Activated CD8-positive, alpha-beta T cell treated with anti-CD3 and anti-CD28 coated beads for 36 hours (primary cell): ENCODE results near the gene CHRDL1. TPM values are rescaled to one million over a fixed set of nuclear protein-coding genes. Genes with fewer than 3 reads are reported as not detected.

Source experiments
- ATAC-seq: fragments of 200-7000 bp; cut with Tn5 transposase; one replicate; pipeline ENCODE4 v1.10.0; 2021; ENCODE audit warnings: mild to moderate bottlenecking, moderate library complexity
- CTCF ChIA-PET: fragments of 350-600 bp; sonication (Branson Sonifier 250); formaldehyde crosslinking; loops from one replicate; lab custom pipeline; 2021; ENCODE audit warnings: antibody characterized with exemption; lab: Charles Lee
- POLR2A ChIA-PET: fragments of 350-600 bp; sonication (Branson Sonifier 250); formaldehyde crosslinking; loops from one replicate; lab custom pipeline; 2021; ENCODE audit warnings: antibody characterized with exemption; lab: Charles Lee
- DNase-seq: peaks from one replicate; pipeline ENCODE4 v3.0.0-alpha.2; 2020
- H3K27ac Mint-ChIP-seq: one replicate; pipeline ENCODE4 v1.8.0; 2021; ENCODE audit warnings: mild to moderate bottlenecking, mixed read lengths
- H3K27me3 Mint-ChIP-seq: one replicate; pipeline ENCODE4 v1.8.0; 2021; ENCODE audit warnings: mixed read lengths
- H3K36me3 Mint-ChIP-seq: one replicate; pipeline ENCODE4 v1.8.0; 2021; ENCODE audit warnings: low read depth, mixed read lengths
- H3K4me1 Mint-ChIP-seq: one replicate; pipeline ENCODE4 v1.8.0; 2021; ENCODE audit warnings: low read depth, mixed read lengths
- H3K4me3 Mint-ChIP-seq: one replicate; pipeline ENCODE4 v1.8.0; 2021; ENCODE audit warnings: mild to moderate bottlenecking, moderate library complexity, mixed read lengths
- H3K9me3 Mint-ChIP-seq: one replicate; pipeline ENCODE4 v1.8.0; 2021; ENCODE audit warnings: mixed read lengths
- CTCF ChIP-seq: fragments of 200-600 bp; IDR thresholded peaks from one replicate; pipeline ENCODE4 v1.8.0; 2022; ENCODE audit warnings: antibody characterized with exemption, mild to moderate bottlenecking
- intact Hi-C: fragments of 100-400 bp; cut with micrococcal nuclease; formaldehyde crosslinking; loops from one replicate; pipeline ENCODE4 v1.10.0; 2022
- total RNA-seq, 2 experiments: library from RNA; stranded (reverse); gene quantifications; one replicate each; pipeline ENCODE4 v1.2.3, GENCODE V29; 2021

CHRDL1 gene
- total RNA-seq, 2 experiments from 2014 or later: not detected

DNA sequence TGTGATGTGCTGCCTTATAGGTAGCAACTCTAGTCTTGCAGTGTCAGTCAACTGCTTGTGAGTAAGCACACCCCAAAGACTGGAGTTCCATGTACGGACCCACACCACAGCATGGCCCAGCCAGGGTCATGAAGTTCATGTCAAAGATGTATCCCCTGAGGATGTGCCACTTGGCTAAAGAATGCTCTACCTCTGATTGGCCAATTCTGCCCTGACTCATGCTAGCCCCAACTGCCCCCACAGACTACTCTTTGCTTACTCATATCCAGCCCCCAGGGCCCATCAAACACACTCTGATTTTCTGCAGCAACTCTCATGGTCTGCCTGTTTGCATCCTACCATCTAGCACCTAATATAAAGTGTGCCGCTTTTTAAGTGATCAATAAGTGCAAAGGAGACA is 62.5 kb downstream of the CHRDL1 start:
- intact Hi-C loops: no loop called here
- H3K4me1 Mint-ChIP-seq: no peaks in the 10 kb centered on the region

GRCh38 chrX:110732266-110732665 is 63.4 kb downstream of the CHRDL1 start:
- ATAC-seq (no peak), DNase-seq (no peak)
- CTCF ChIA-PET: no interaction called here
- Mint-ChIP-seq H3K4me3 (no peak overlapping the region), H3K36me3 (no peaks in the 10 kb centered on the region), H3K27ac (no peak overlapping the region), H3K9me3 (no peaks in the 10 kb centered on the region), H3K27me3 (no peaks in the 10 kb centered on the region), H3K4me1 (no peaks in the 10 kb centered on the region)
- no peak for TF ChIP-seq CTCF
- POLR2A ChIA-PET: no interaction called here
- intact Hi-C loops: no loop called here

More for the DNA sequence above, 62.5 kb downstream of the CHRDL1 start:
- TF ChIP-seq CTCF: no peak
- DNase-seq (no peak), ATAC-seq (no peak)
- no peak overlapping the region for H3K4me3 Mint-ChIP-seq
- ChIA-PET POLR2A (no interaction called here), CTCF (no interaction called here)
- no peak overlapping the region for H3K27ac Mint-ChIP-seq
- no peaks in the 10 kb centered on the region for H3K27me3 Mint-ChIP-seq
- H3K36me3 Mint-ChIP-seq: no peaks in the 10 kb centered on the region
- no peaks in the 10 kb centered on the region for H3K9me3 Mint-ChIP-seq

GRCh38 chrX:110723844-110724243 is 71.8 kb downstream of the CHRDL1 start:
- intact Hi-C loops: no loop called here
- DNase-seq (no peak), ATAC-seq (no peak)
- TF ChIP-seq CTCF: no peak
- Mint-ChIP-seq H3K9me3 (no peaks in the 10 kb centered on the region), H3K36me3 (no peaks in the 10 kb centered on the region), H3K4me3 (no peak overlapping the region), H3K27me3 (no peaks in the 10 kb centered on the region), H3K27ac (no peak overlapping the region), H3K4me1 (no peaks in the 10 kb centered on the region)
- CTCF ChIA-PET: no interaction called here
- POLR2A ChIA-PET: no interaction called here

- intact Hi-C loops: no loop called here
- Mint-ChIP-seq H3K36me3 (no peaks in the 10 kb centered on the region), H3K27me3 (no peaks in the 10 kb centered on the region), H3K9me3 (no peaks in the 10 kb centered on the region), H3K4me1 (no peaks in the 10 kb centered on the region), H3K4me3 (no peak overlapping the region), H3K27ac (no peak overlapping the region)
- no peak for TF ChIP-seq CTCF
- ChIA-PET CTCF (no interaction called here), POLR2A (no interaction called here)
- ATAC-seq: no peak
- no peak for DNase-seq
Measured at GRCh38 chrX:110722135-110722534, 73.5 kb downstream of the CHRDL1 start.

GRCh38 chrX:110713666-110714065 is 82.0 kb downstream of the CHRDL1 start:
- ATAC-seq (no peak), DNase-seq (no peak)
- ChIA-PET POLR2A (no interaction called here), CTCF (no interaction called here)
- H3K36me3 Mint-ChIP-seq: no peaks in the 10 kb centered on the region
- no peaks in the 10 kb centered on the region for H3K4me1 Mint-ChIP-seq
- no peak for TF ChIP-seq CTCF
- H3K27me3 Mint-ChIP-seq: no peaks in the 10 kb centered on the region
- H3K4me3 Mint-ChIP-seq: no peak overlapping the region
- no peak overlapping the region for H3K27ac Mint-ChIP-seq
- no peaks in the 10 kb centered on the region for H3K9me3 Mint-ChIP-seq
- intact Hi-C loops: no loop called here
